ENCODE results near the gene DNPH1.

DNPH1 gene

DNA sequence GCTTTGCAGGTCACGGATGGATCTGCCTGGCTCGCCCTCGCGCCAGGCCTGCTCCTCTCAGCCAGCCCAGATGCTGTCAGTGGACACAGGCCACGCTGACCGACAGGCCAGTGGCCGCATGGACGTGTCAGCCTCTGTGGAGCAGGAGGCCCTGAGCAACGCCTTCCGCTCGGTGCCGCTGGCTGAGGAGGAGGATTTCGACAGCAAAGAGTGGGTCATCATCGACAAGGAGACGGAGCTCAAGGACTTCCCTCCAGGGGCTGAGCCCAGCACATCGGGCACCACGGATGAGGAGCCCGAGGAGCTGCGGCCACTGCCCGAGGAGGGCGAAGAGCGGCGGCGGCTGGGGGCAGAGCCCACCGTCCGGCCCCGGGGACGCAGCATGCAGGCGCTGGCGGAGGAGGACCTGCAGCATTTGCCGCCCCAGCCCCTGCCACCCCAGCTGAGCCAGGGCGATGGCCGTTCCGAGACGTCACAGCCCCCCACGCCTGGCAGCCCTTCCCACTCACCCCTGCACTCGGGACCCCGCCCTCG lies 33.6 kb upstream of the DNPH1 start:
- TF ChIP-seq, protein P1, sequence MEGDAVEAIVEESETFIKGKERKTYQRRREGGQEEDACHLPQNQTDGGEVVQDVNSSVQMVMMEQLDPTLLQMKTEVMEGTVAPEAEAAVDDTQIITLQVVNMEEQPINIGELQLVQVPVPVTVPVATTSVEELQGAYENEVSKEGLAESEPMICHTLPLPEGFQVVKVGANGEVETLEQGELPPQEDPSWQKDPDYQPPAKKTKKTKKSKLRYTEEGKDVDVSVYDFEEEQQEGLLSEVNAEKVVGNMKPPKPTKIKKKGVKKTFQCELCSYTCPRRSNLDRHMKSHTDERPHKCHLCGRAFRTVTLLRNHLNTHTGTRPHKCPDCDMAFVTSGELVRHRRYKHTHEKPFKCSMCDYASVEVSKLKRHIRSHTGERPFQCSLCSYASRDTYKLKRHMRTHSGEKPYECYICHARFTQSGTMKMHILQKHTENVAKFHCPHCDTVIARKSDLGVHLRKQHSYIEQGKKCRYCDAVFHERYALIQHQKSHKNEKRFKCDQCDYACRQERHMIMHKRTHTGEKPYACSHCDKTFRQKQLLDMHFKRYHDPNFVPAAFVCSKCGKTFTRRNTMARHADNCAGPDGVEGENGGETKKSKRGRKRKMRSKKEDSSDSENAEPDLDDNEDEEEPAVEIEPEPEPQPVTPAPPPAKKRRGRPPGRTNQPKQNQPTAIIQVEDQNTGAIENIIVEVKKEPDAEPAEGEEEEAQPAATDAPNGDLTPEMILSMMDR (IDR thresholded peaks at IDR 0.05; ENCODE audit: low read depth, low read length, missing control alignments) = no peak
- H3K4me3 ChIP-seq (ENCODE audit: low read depth, low read length) = no peak overlapping the region
- no peak for DNase-seq (ENCODE audit: low read depth)

DNA sequence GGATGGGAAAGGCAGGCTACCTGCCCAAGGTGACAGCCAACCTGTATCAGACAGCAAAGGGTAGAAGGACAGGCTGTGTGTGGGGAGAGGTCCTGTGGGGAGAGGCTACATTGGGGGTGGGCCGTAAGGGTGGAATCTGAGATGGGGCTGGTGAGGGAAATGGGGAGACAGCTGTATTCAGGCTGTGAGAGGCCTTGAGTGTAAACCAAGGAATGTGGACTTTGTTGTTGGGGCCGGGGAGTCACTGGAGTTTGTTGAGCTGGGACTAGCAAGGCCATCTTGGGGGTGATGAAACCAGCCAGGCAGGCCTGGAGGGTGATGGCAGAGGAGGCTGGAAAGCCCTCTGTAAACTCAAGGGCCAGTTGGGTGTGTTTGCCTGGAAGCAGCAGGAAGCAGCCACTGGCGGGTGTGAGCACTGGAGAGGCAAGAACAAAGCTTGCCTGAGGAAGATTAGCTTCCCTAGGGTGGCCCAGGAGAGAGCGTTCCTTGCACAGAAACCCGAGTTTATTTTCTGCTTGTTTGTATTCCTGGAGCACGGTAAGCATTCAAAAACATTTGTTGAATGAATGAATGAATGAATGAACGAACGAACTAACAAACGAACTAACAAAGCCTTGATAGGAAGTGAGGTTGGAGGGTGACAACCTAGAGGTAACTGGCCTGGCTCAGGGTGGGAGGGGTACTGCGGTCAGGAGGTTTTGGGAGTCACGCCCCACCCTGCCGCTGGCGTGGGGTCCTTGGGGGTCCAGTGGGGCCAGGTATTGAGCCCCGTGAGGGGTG lies 32.9 kb upstream of the DNPH1 start:
- DNase-seq (ENCODE audit: low read depth) = no peak
- TF ChIP-seq, protein P1 (IDR thresholded peaks at IDR 0.05; ENCODE audit: low read depth, low read length, missing control alignments) = no peak
- H3K4me3 ChIP-seq (ENCODE audit: low read depth, low read length) = no peak overlapping the region

DNA sequence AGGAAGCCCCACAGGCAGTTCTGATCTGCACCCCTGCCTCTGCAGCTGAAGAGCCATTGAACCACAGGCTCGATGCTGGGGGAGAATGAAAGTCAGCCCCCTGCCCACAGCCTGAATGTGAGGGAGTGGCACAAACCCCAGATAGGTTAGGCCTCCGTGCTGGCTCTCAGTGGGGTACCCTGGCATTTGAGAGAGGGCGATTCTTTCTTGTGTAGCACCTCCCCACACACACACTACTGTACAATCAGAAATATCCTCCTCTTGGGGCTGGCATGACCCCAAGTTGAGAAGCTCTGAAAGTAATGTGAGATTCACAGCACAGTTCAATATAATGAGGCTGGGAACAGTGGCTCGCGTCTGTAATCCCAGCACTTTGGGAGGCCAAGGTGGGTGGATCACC lies 31.9 kb upstream of the DNPH1 start:
- no peak for DNase-seq (ENCODE audit: low read depth)
- TF ChIP-seq, protein P1 (IDR thresholded peaks at IDR 0.05; ENCODE audit: low read depth, low read length, missing control alignments) = no peak

DNA sequence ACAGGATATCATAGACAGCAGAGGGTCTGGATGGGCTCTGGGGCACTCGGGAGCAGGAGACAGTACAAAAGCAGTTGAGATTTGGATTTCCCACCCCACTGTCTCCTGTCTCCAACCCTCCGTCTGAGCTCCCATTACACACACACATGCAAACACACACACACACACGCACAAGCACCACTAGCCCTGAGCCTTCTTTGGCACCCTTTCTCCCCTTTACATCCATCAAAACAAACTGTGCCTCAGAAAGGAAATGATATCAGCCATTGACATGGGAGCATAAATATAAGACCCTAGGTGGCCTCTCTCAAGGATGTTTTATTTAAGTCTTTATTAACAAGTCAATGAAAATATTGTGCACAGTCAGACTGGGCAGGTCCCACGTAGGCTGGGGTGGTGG lies 31.5 kb upstream of the DNPH1 start:
- DNase-seq (ENCODE audit: low read depth) = no peak
- TF ChIP-seq, protein P1 (IDR thresholded peaks at IDR 0.05; ENCODE audit: low read depth, low read length, missing control alignments) = no peak
- H3K4me3 ChIP-seq (ENCODE audit: low read depth, low read length) = no peak overlapping the region

More for the DNA sequence above, 31.9 kb upstream of the DNPH1 start:
- no peak overlapping the region for H3K4me3 ChIP-seq (ENCODE audit: low read depth, low read length)

DNA sequence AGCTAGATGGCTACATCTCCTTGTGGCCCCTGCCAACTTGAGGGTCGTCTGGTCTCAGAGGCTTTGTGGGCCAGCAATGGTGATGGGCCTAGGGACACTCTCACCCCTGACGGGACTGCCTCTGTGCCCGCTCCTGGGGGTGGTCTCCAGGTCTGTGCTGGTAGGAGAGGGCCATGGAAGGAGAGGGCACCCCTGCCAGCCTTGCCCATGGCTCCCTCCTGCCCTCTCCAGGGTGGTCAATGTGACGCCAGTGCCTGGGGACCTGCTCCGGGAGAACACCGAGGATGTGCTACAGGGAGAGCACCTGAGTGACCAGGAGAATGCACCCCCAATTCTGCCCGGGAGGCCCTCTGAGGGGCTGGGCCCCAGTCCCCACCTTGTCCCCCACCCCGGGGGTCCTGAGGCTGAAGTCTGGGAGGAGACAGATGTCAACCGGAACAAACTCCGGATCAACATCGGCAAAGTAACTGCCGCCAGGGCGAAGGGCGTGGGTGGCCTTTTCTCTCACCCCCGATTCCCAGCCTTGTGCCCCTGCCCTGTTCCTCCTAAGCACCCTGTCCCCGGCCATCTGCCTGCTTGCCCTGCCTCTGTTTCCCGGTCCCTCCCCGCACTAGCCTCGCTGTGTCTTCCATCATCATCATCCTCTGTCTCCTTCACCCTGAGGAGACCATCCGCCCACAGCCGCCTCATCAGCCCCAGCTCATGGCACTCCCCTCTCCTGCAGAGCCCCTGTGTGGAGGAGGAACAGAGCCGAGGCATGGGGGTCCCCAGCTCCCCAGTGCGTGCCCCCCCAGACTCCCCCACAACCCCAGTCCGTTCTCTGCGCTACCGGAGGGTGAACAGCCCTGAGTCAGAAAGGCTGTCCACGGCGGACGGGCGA lies 29.8 kb upstream of the DNPH1 start:
- TF ChIP-seq, protein P1 (IDR thresholded peaks at IDR 0.05; ENCODE audit: low read depth, low read length, missing control alignments) = no peak
- H3K4me3 ChIP-seq (ENCODE audit: low read depth, low read length) = no peak overlapping the region
- DNase-seq (ENCODE audit: low read depth) = no peak

DNA sequence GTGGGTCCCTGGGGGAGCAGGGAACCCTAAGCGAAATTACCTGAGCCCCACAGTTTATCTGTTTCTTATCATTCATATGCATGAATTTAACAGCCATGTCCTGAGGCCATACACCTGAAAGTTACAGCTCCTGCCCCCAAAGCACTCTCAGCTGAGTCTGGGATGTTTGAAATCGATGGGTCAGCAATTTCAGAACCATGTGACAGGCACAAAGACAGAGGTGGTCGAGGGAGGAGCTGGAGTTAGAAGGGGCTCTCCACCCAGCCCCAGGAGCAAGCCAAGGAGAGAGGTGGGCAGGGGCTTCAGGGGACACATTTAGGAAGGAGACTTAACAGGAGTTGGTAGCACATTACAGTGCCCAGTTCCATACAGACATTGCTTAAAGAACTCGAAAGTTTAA lies 28.9 kb upstream of the DNPH1 start:
- no peak overlapping the region for H3K4me3 ChIP-seq (ENCODE audit: low read depth, low read length)
- DNase-seq (ENCODE audit: low read depth) = no peak
- TF ChIP-seq, protein P1 (IDR thresholded peaks at IDR 0.05; ENCODE audit: low read depth, low read length, missing control alignments) = no peak
